ENCODE data around the gene ERC2.

Gene ERC2

GRCh38 chr3:56051052-56051451 lies 417.2 kb downstream of the ERC2 start:
- CTCF ChIA-PET: interaction anchor here (0.8 kb wide), 1 partner anchor 9 kb away, joined by 3 read pairs; no protein-coding TSS in a partner anchor
- no peaks in the 10 kb centered on the region for H3K36me3 ChIP-seq (ENCODE audit: control insufficient read depth in 2 of 2, insufficient read depth in 1 of 2, low read length in 2 of 2)
- no peak overlapping the region for H3K4me3 ChIP-seq (ENCODE audit: low read depth, low read length)
- TF ChIP-seq ZNF302 (tag by site-specific recombination; IDR thresholded peaks at IDR 0.05; ENCODE audit: low read depth) (no peak), ZNF660 (tag by site-specific recombination; IDR thresholded peaks at IDR 0.05) (no peak), ZNF670 (tag by site-specific recombination; IDR thresholded peaks at IDR 0.05; ENCODE audit: low read depth) (no peak), HOXC10 (CRISPR knock-in tag; IDR thresholded peaks at IDR 0.05) (no peak), ZNF221 (tag by site-specific recombination; IDR thresholded peaks at IDR 0.05; ENCODE audit: borderline replicate concordance) (no peak), ZNF169 (tag by site-specific recombination; IDR thresholded peaks at IDR 0.05) (no peak), ZNF776 (tag by site-specific recombination; IDR thresholded peaks at IDR 0.05; ENCODE audit: borderline replicate concordance) (no peak), BCL11A (tag by site-specific recombination; IDR thresholded peaks at IDR 0.05; ENCODE audit: low read depth) (no peak), ZNF26 (tag by site-specific recombination; IDR thresholded peaks at IDR 0.05) (no peak), ZNF423 (tag by site-specific recombination; IDR thresholded peaks at IDR 0.05) (no peak), ZFP3 (tag by site-specific recombination; IDR thresholded peaks at IDR 0.05; ENCODE audit: low read depth) (no peak), ZNF571 (tag by site-specific recombination; IDR thresholded peaks at IDR 0.05) (no peak), ZNF433 (tag by site-specific recombination; IDR thresholded peaks at IDR 0.05; ENCODE audit: low read depth) (no peak), RBAK (tag by site-specific recombination; IDR thresholded peaks at IDR 0.05) (no peak), ZNF132 (tag by site-specific recombination; IDR thresholded peaks at IDR 0.05; ENCODE audit: borderline replicate concordance) (no peak), HOXA7 (CRISPR knock-in tag; IDR thresholded peaks at IDR 0.05; ENCODE audit: borderline replicate concordance) (no peak), ZNF488 (tag by site-specific recombination; IDR thresholded peaks at IDR 0.05) (no peak)
- TF ChIP-seq, protein P1, sequence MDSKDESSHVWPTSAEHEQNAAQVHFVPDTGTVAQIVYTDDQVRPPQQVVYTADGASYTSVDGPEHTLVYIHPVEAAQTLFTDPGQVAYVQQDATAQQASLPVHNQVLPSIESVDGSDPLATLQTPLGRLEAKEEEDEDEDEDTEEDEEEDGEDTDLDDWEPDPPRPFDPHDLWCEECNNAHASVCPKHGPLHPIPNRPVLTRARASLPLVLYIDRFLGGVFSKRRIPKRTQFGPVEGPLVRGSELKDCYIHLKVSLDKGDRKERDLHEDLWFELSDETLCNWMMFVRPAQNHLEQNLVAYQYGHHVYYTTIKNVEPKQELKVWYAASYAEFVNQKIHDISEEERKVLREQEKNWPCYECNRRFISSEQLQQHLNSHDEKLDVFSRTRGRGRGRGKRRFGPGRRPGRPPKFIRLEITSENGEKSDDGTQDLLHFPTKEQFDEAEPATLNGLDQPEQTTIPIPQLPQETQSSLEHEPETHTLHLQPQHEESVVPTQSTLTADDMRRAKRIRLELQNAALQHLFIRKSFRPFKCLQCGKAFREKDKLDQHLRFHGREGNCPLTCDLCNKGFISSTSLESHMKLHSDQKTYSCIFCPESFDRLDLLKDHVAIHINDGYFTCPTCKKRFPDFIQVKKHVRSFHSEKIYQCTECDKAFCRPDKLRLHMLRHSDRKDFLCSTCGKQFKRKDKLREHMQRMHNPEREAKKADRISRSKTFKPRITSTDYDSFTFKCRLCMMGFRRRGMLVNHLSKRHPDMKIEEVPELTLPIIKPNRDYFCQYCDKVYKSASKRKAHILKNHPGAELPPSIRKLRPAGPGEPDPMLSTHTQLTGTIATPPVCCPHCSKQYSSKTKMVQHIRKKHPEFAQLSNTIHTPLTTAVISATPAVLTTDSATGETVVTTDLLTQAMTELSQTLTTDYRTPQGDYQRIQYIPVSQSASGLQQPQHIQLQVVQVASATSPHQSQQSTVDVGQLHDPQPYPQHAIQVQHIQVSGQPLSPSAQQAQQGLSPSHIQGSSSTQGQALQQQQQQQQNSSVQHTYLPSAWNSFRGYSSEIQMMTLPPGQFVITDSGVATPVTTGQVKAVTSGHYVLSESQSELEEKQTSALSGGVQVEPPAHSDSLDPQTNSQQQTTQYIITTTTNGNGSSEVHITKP (tag by site-specific recombination; IDR thresholded peaks at IDR 0.05): no peak
- TF ChIP-seq, protein P2, sequence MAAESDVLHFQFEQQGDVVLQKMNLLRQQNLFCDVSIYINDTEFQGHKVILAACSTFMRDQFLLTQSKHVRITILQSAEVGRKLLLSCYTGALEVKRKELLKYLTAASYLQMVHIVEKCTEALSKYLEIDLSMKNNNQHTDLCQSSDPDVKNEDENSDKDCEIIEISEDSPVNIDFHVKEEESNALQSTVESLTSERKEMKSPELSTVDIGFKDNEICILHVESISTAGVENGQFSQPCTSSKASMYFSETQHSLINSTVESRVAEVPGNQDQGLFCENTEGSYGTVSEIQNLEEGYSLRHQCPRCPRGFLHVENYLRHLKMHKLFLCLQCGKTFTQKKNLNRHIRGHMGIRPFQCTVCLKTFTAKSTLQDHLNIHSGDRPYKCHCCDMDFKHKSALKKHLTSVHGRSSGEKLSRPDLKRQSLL (tag by site-specific recombination; IDR thresholded peaks at IDR 0.05): no peak
- TF ChIP-seq, protein P3, sequence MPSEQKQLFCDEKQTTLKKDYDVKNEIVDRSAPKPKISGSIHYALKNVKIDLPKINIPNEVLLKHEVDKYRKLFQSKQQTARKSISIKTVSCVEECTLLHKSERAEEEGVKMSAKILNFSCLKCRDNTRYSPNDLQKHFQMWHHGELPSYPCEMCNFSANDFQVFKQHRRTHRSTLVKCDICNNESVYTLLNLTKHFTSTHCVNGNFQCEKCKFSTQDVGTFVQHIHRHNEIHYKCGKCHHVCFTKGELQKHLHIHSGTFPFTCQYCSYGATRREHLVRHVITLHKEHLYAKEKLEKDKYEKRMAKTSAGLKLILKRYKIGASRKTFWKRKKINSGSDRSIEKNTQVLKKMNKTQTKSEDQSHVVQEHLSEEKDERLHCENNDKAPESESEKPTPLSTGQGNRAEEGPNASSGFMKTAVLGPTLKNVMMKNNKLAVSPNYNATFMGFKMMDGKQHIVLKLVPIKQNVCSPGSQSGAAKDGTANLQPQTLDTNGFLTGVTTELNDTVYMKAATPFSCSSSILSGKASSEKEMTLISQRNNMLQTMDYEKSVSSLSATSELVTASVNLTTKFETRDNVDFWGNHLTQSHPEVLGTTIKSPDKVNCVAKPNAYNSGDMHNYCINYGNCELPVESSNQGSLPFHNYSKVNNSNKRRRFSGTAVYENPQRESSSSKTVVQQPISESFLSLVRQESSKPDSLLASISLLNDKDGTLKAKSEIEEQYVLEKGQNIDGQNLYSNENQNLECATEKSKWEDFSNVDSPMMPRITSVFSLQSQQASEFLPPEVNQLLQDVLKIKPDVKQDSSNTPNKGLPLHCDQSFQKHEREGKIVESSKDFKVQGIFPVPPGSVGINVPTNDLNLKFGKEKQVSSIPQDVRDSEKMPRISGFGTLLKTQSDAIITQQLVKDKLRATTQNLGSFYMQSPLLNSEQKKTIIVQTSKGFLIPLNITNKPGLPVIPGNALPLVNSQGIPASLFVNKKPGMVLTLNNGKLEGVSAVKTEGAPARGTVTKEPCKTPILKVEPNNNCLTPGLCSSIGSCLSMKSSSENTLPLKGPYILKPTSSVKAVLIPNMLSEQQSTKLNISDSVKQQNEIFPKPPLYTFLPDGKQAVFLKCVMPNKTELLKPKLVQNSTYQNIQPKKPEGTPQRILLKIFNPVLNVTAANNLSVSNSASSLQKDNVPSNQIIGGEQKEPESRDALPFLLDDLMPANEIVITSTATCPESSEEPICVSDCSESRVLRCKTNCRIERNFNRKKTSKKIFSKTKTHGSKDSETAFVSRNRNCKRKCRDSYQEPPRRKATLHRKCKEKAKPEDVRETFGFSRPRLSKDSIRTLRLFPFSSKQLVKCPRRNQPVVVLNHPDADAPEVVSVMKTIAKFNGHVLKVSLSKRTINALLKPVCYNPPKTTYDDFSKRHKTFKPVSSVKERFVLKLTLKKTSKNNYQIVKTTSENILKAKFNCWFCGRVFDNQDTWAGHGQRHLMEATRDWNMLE (tag by site-specific recombination; conservative IDR thresholded peaks at IDR 0.05; ENCODE audit: low read depth): no peak
- H3K9me3 ChIP-seq (ENCODE audit: control insufficient read depth, insufficient read depth, low read depth, low read length): no peaks in the 10 kb centered on the region
- peaks cover 6% of the 10 kb centered on the region for H3K4me1 ChIP-seq (ENCODE audit: control insufficient read depth, insufficient read depth, low read length)
- H3K27ac ChIP-seq (ENCODE audit: extremely low read depth, low read depth, low read length): no peak overlapping the region
- POLR2A ChIA-PET: no interaction called here

All from HEK293 (cell line).